Right cardiac atrium (tissue), 5 donors: Measurements from ENCODE around the gene DES. TPM values are rescaled to one million over a fixed set of nuclear protein-coding genes. Genes with fewer than 3 reads are reported as not detected.
A peak's percentile ranks its signal among the peaks of the same experiment; 100 is the strongest.

Experiments used
- ATAC-seq, 2 donors: fragments of 200-7000 bp; cut with Tn5 transposase; one replicate each; pipeline versions ENCODE4 v1.8.0 to v1.9.1; 2020; ENCODE audit warnings: moderate library complexity in 2 of 2, mild to moderate bottlenecking in 1 of 2
- DNase-seq, 3 donors: peaks; one replicate each; pipeline ENCODE4 v3.0.0-alpha.2; 2020
- H3K27ac ChIP-seq: one replicate; pipeline ENCODE4 v1.5.1; 2013; ENCODE audit warnings: mild to moderate bottlenecking, low read length, control low read depth, moderate library complexity
- H3K27me3 ChIP-seq: one replicate; pipeline ENCODE4 v1.6.1; 2013; ENCODE audit not compliant: control insufficient read depth, insufficient read depth
- H3K4me1 ChIP-seq: one replicate; pipeline ENCODE4 v1.6.1; 2013; ENCODE audit warnings: low read length; ENCODE audit not compliant: control insufficient read depth, insufficient read depth
- H3K4me3 ChIP-seq: one replicate; pipeline ENCODE4 v1.5.1; 2013; ENCODE audit warnings: low read length, control low read depth
- H3K9me3 ChIP-seq: one replicate; pipeline ENCODE4 v1.6.1; 2013; ENCODE audit warnings: low read length; ENCODE audit not compliant: control insufficient read depth
- WGBS: extraction: QIAGEN DNeasy Blood & Tissue Kit; methylation state at CpG from one replicate; pipeline ENCODE4 v1.1.7; 2013; 5-methylcytosine and 5-hydroxymethylcytosine counted together
- intact Hi-C, 4 donors: fragments of 100-400 bp; cut with DNase I; formaldehyde crosslinking; loops; one replicate each; pipeline versions ENCODE4 v1.11.0 to v1.14.0; 2022 to 2023
- polyA plus RNA-seq: library from polyadenylated mRNA; stranded (reverse); fragments of 200-250 nt; gene quantifications from one replicate; pipeline ENCODE4 v1.2.3, GENCODE V29; 2013
- total RNA-seq, 4 donors: library from RNA; stranded (reverse); fragmentation: NEBNext Ultra II Directional; extraction: Animal tissue kit (Norgen Biotek cat#: 25700); gene quantifications; one replicate each; pipeline ENCODE4 v1.2.1, GENCODE V29; 2021
- donor health status: healthy with polysubstance abuse.
- donor health status: DM: no; HTN: yes; CAD: no.
- donor health status: DM: no; HTN: no; CAD: no.
- donor health status: DM: no; HTN: yes; CAD: no; lungs with severe emphysema.
- donor health status: DM: yes; HTN: yes; CAD: no.

Gene DES
- total and polyA plus RNA-seq, 5 donors: 6,970 to 10,932 (median 7,466) TPM

GRCh38 chr2:219439506-219439905 is 21.3 kb downstream of the DES start:
- 66% methylated on average over 6 of the region's 6 CpGs for WGBS
- intact Hi-C loops: no loop called here
- H3K9me3 ChIP-seq: no peaks in the 10 kb centered on the region
- DNase-seq: no peak
- no peak for ATAC-seq
- peaks cover 2% of the 10 kb centered on the region for H3K4me1 ChIP-seq
- H3K27ac ChIP-seq: peak overlapping the region; percentile 48
- no peak overlapping the region for H3K4me3 ChIP-seq
- no peaks in the 10 kb centered on the region for H3K27me3 ChIP-seq

GRCh38 chr2:219440388-219441256 is 22.4 kb downstream of the DES start:
- Histone ChIP-seq H3K4me3 (no peak overlapping the region), H3K27ac (peak overlapping the region; percentile 40), H3K9me3 (no peaks in the 10 kb centered on the region), H3K27me3 (no peaks in the 10 kb centered on the region), H3K4me1 (peaks cover 2% of the 10 kb centered on the region)
- ATAC-seq: no peak
- DNase-seq: no peak
- 80% methylated on average over 6 of the region's 6 CpGs for WGBS
- intact Hi-C loops: no loop called here

- Histone ChIP-seq H3K9me3 (no peaks in the 10 kb centered on the region), H3K27ac (peak overlapping the region; percentile 40), H3K4me3 (peak overlapping the region; percentile 79), H3K4me1 (peaks cover 2% of the 10 kb centered on the region), H3K27me3 (no peaks in the 10 kb centered on the region)
- ATAC-seq: peak; percentile 22 to 28
- peak in 2 of 3 donors; percentile 78 to 85 for DNase-seq
- intact Hi-C loops: no loop called here
- 2% methylated on average over 75 of the region's 78 CpGs for WGBS
These were observed 23.5 kb downstream of the DES start for GRCh38 chr2:219441451-219442255.

GRCh38 chr2:219442256-219443015 is 24.3 kb downstream of the DES start:
- no peak for ATAC-seq
- peak in 1 of 3 donors; percentile 56 for DNase-seq
- H3K27me3 ChIP-seq: no peaks in the 10 kb centered on the region
- H3K9me3 ChIP-seq: no peaks in the 10 kb centered on the region
- intact Hi-C loops: no loop called here
- peaks cover 2% of the 10 kb centered on the region for H3K4me1 ChIP-seq
- H3K27ac ChIP-seq: peak overlapping the region; percentile 26
- H3K4me3 ChIP-seq: peak overlapping the region; percentile 79
- WGBS: 5% methylated on average over 35 of the region's 35 CpGs

GRCh38 chr2:219443016-219443696 is 25.0 kb downstream of the DES start:
- Histone ChIP-seq H3K4me3 (no peak overlapping the region), H3K27me3 (no peaks in the 10 kb centered on the region), H3K9me3 (no peaks in the 10 kb centered on the region), H3K4me1 (peaks cover 3% of the 10 kb centered on the region), H3K27ac (peak overlapping the region; percentile 26)
- ATAC-seq (no peak), DNase-seq (no peak)
- 74% methylated on average over 12 of the region's 12 CpGs for WGBS
- intact Hi-C loops: no loop called here

- 62% methylated on average over 3 of the region's 3 CpGs for WGBS
- Histone ChIP-seq H3K9me3 (no peaks in the 10 kb centered on the region), H3K27me3 (no peaks in the 10 kb centered on the region), H3K27ac (no peak overlapping the region), H3K4me1 (peaks cover 3% of the 10 kb centered on the region), H3K4me3 (no peak overlapping the region)
- intact Hi-C loops: no loop called here
- ATAC-seq: no peak
- no peak for DNase-seq
These were observed 25.5 kb downstream of the DES start for GRCh38 chr2:219443697-219444023.

- ATAC-seq (peak in 1 of 2 donors; percentile 3), DNase-seq (no peak)
- Histone ChIP-seq H3K4me1 (peaks cover 3% of the 10 kb centered on the region), H3K4me3 (no peak overlapping the region), H3K9me3 (no peaks in the 10 kb centered on the region), H3K27ac (peak overlapping the region; percentile 8), H3K27me3 (no peaks in the 10 kb centered on the region)
- intact Hi-C loops: no loop called here
- WGBS: 69% methylated on average over 23 of the region's 23 CpGs
These were observed 26.5 kb downstream of the DES start for GRCh38 chr2:219444566-219445091.

GRCh38 chr2:219445220-219445640 is 27.1 kb downstream of the DES start:
- H3K4me1 ChIP-seq: peaks cover 3% of the 10 kb centered on the region
- H3K27ac ChIP-seq: peak overlapping the region; percentile 32
- H3K9me3 ChIP-seq: no peaks in the 10 kb centered on the region
- DNase-seq: no peak
- ATAC-seq: no peak
- intact Hi-C loops: no loop called here
- no peaks in the 10 kb centered on the region for H3K27me3 ChIP-seq
- 48% methylated on average over 5 of the region's 5 CpGs for WGBS
- H3K4me3 ChIP-seq: no peak overlapping the region

GRCh38 chr2:219446101-219446504 is 27.9 kb downstream of the DES start:
- WGBS: 21% methylated on average over 6 of the region's 6 CpGs
- DNase-seq: peak in 1 of 3 donors; percentile 72
- no peak overlapping the region for H3K4me3 ChIP-seq

GRCh38 chr2:219446689-219447088 is 28.5 kb downstream of the DES start:
- intact Hi-C loops: no loop called here
- WGBS: 84% methylated on average over 1 of the region's 1 CpG
- Histone ChIP-seq H3K4me1 (peaks cover 3% of the 10 kb centered on the region), H3K9me3 (no peaks in the 10 kb centered on the region), H3K27ac (peak overlapping the region; percentile 37), H3K4me3 (no peak overlapping the region), H3K27me3 (no peaks in the 10 kb centered on the region)
- DNase-seq (no peak), ATAC-seq (no peak)

More at GRCh38 chr2:219446101-219446504, 27.9 kb downstream of the DES start:
- peaks cover 3% of the 10 kb centered on the region for H3K4me1 ChIP-seq
- intact Hi-C loops: no loop called here
- peak overlapping the region; percentile 37 for H3K27ac ChIP-seq
- H3K27me3 ChIP-seq: no peaks in the 10 kb centered on the region
- no peaks in the 10 kb centered on the region for H3K9me3 ChIP-seq
- peak; percentile 56 to 64 for ATAC-seq
